Measurements from ENCODE around the gene STAT2. TPM values are rescaled to one million over a fixed set of nuclear protein-coding genes. Genes with fewer than 3 reads are reported as not detected.
A peak's percentile ranks its signal among the peaks of the same experiment; 100 is the strongest.

The STAT2 gene
- total and polyA plus RNA-seq, 9 of the 15 experiments (the other 6 are each of a cell fraction or from before 2014, with no cell fraction given), result 15.5 to 46.9 (median 40.1) TPM

DNA sequence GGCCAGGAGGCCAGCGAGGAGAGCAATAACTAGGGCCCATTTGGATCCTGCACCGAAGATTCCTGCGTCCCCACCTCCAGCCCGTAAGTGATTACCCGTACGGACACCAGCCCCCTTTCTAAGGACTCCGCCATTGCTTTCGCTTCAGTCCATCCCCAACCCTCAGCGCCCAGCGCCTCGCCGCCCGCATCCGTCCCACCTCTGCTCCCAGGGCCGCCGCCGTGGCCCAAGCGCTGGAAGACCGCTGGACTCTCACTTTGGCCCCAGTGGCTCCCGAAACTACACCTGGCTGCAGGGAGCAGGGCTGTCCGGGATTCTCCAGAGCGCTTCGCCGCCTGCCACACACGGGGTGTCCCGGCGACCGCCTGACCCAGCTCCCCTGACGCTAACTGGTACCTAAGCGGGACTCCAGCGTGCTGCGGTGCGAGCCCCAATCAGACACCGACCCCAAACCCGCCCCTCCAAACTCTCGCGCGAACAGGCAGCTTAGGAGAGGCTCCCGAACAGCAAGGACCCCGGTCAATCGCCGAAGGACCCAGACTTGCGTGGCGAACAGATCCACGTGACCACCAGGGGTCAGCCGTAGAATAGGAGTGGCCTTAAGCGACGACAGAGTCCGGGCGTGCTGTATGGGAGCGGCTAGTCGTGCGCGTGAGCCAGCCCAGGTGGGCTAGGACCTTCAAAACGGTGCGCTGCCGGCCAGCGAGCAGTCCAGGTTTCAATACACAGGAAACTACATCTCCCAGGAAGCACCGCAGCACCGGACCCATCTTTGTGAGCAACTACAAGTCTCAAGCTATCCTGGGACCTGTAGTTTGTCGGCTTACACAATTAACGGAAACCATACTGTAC, 44.1 kb downstream of the STAT2 start, which contains the start of gene CNPY2 (continued):
- TF ChIP-seq, protein P1, sequence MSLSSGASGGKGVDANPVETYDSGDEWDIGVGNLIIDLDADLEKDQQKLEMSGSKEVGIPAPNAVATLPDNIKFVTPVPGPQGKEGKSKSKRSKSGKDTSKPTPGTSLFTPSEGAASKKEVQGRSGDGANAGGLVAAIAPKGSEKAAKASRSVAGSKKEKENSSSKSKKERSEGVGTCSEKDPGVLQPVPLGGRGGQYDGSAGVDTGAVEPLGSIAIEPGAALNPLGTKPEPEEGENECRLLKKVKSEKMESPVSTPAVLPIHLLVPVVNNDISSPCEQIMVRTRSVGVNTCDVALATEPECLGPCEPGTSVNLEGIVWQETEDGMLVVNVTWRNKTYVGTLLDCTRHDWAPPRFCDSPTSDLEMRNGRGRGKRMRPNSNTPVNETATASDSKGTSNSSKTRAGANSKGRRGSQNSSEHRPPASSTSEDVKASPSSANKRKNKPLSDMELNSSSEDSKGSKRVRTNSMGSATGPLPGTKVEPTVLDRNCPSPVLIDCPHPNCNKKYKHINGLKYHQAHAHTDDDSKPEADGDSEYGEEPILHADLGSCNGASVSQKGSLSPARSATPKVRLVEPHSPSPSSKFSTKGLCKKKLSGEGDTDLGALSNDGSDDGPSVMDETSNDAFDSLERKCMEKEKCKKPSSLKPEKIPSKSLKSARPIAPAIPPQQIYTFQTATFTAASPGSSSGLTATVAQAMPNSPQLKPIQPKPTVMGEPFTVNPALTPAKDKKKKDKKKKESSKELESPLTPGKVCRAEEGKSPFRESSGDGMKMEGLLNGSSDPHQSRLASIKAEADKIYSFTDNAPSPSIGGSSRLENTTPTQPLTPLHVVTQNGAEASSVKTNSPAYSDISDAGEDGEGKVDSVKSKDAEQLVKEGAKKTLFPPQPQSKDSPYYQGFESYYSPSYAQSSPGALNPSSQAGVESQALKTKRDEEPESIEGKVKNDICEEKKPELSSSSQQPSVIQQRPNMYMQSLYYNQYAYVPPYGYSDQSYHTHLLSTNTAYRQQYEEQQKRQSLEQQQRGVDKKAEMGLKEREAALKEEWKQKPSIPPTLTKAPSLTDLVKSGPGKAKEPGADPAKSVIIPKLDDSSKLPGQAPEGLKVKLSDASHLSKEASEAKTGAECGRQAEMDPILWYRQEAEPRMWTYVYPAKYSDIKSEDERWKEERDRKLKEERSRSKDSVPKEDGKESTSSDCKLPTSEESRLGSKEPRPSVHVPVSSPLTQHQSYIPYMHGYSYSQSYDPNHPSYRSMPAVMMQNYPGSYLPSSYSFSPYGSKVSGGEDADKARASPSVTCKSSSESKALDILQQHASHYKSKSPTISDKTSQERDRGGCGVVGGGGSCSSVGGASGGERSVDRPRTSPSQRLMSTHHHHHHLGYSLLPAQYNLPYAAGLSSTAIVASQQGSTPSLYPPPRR (CRISPR knock-in tag; IDR thresholded peaks at IDR 0.05; ENCODE audit: borderline replicate concordance), result no peak
- TF ChIP-seq, protein P2, sequence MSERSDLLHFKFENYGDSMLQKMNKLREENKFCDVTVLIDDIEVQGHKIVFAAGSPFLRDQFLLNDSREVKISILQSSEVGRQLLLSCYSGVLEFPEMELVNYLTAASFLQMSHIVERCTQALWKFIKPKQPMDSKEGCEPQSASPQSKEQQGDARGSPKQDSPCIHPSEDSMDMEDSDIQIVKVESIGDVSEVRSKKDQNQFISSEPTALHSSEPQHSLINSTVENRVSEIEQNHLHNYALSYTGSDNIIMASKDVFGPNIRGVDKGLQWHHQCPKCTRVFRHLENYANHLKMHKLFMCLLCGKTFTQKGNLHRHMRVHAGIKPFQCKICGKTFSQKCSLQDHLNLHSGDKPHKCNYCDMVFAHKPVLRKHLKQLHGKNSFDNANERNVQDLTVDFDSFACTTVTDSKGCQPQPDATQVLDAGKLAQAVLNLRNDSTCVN (CRISPR knock-in tag; IDR thresholded peaks at IDR 0.05), result no peak
- TF ChIP-seq PML (IDR thresholded peaks at IDR 0.05; ENCODE audit: low read length) (0 out of 2 replicates have a peak, but pooled peaks have one; percentile 43), SOX6 (IDR thresholded peaks at IDR 0.05) (no peak), GATAD2B (IDR thresholded peaks at IDR 0.05; ENCODE audit: borderline replicate concordance) (no peak), RUNX1 (IDR thresholded peaks at IDR 0.05; ENCODE audit: low read depth) (no peak), NBN (IDR thresholded peaks at IDR 0.05; ENCODE audit: low read depth) (0 out of 2 replicates have a peak, but pooled peaks have one; percentile 37), ZNF224 (CRISPR knock-in tag; IDR thresholded peaks at IDR 0.05) (0 out of 2 replicates have a peak, but pooled peaks have one; percentile 74), ZNF76 (CRISPR knock-in tag; IDR thresholded peaks at IDR 0.05; ENCODE audit: borderline replicate concordance) (no peak), ZNF551 (CRISPR knock-in tag; IDR thresholded peaks at IDR 0.05) (no peak)
- TF ChIP-seq, protein P3, sequence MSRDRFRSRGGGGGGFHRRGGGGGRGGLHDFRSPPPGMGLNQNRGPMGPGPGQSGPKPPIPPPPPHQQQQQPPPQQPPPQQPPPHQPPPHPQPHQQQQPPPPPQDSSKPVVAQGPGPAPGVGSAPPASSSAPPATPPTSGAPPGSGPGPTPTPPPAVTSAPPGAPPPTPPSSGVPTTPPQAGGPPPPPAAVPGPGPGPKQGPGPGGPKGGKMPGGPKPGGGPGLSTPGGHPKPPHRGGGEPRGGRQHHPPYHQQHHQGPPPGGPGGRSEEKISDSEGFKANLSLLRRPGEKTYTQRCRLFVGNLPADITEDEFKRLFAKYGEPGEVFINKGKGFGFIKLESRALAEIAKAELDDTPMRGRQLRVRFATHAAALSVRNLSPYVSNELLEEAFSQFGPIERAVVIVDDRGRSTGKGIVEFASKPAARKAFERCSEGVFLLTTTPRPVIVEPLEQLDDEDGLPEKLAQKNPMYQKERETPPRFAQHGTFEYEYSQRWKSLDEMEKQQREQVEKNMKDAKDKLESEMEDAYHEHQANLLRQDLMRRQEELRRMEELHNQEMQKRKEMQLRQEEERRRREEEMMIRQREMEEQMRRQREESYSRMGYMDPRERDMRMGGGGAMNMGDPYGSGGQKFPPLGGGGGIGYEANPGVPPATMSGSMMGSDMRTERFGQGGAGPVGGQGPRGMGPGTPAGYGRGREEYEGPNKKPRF (IDR thresholded peaks at IDR 0.05; ENCODE audit: low read depth, low read length), result no peak
- TF ChIP-seq, protein P4, sequence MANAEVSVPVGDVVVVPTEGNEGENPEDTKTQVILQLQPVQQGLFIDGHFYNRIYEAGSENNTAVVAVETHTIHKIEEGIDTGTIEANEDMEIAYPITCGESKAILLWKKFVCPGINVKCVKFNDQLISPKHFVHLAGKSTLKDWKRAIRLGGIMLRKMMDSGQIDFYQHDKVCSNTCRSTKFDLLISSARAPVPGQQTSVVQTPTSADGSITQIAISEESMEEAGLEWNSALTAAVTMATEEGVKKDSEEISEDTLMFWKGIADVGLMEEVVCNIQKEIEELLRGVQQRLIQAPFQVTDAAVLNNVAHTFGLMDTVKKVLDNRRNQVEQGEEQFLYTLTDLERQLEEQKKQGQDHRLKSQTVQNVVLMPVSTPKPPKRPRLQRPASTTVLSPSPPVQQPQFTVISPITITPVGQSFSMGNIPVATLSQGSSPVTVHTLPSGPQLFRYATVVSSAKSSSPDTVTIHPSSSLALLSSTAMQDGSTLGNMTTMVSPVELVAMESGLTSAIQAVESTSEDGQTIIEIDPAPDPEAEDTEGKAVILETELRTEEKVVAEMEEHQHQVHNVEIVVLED (CRISPR knock-in tag; IDR thresholded peaks at IDR 0.05), result no peak
- TF ChIP-seq, protein P5, sequence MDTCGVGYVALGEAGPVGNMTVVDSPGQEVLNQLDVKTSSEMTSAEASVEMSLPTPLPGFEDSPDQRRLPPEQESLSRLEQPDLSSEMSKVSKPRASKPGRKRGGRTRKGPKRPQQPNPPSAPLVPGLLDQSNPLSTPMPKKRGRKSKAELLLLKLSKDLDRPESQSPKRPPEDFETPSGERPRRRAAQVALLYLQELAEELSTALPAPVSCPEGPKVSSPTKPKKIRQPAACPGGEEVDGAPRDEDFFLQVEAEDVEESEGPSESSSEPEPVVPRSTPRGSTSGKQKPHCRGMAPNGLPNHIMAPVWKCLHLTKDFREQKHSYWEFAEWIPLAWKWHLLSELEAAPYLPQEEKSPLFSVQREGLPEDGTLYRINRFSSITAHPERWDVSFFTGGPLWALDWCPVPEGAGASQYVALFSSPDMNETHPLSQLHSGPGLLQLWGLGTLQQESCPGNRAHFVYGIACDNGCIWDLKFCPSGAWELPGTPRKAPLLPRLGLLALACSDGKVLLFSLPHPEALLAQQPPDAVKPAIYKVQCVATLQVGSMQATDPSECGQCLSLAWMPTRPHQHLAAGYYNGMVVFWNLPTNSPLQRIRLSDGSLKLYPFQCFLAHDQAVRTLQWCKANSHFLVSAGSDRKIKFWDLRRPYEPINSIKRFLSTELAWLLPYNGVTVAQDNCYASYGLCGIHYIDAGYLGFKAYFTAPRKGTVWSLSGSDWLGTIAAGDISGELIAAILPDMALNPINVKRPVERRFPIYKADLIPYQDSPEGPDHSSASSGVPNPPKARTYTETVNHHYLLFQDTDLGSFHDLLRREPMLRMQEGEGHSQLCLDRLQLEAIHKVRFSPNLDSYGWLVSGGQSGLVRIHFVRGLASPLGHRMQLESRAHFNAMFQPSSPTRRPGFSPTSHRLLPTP (IDR thresholded peaks at IDR 0.05; ENCODE audit: borderline replicate concordance, extremely low read depth, insufficient read length), result no peak

Measured in K562 (cell line).